ENCODE measurements around the gene ACR. TPM values are rescaled to one million over a fixed set of nuclear protein-coding genes. Genes with fewer than 3 reads are reported as not detected.

The ACR gene
- total and polyA plus RNA-seq, 2 of the 13 experiments (the other 11 are each of a cell fraction or from before 2014, with no cell fraction given): 0.15 TPM; not detected in 1

DNA sequence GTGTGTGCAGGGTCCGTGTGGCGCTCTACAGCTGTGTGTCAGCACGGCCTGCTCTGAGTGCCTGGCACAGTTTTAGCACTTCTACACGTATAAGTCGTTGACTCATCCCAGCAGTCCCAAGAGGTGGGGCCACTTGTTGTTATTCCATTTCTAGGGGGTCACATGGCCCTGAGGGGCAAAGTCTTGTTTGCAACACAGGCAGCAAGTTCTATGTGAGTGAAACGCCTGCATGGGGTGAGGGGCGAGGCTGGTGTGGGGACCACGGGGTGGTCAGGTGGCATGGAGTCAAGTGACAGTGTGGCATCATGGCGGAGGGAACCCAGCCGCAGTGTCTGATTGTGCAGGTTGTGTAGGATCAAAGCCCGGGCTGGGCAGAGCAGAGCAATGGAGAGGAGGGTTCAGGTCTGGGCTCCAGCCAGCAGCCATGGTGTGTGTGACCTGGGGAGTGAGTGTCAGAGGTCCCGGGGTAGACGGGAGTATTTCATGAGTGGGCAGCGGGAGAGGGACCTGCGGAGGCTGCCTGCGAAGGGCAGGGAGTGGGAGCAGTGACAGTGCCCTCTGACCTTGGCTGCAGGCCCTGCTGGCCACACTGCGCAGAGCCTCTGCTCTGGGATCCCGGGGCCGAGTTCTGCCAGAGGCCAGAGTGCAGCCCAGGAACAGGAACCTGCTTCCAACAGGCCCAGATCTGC is 37.5 kb upstream of the ACR start (continued):
- TF ChIP-seq, protein P1, sequence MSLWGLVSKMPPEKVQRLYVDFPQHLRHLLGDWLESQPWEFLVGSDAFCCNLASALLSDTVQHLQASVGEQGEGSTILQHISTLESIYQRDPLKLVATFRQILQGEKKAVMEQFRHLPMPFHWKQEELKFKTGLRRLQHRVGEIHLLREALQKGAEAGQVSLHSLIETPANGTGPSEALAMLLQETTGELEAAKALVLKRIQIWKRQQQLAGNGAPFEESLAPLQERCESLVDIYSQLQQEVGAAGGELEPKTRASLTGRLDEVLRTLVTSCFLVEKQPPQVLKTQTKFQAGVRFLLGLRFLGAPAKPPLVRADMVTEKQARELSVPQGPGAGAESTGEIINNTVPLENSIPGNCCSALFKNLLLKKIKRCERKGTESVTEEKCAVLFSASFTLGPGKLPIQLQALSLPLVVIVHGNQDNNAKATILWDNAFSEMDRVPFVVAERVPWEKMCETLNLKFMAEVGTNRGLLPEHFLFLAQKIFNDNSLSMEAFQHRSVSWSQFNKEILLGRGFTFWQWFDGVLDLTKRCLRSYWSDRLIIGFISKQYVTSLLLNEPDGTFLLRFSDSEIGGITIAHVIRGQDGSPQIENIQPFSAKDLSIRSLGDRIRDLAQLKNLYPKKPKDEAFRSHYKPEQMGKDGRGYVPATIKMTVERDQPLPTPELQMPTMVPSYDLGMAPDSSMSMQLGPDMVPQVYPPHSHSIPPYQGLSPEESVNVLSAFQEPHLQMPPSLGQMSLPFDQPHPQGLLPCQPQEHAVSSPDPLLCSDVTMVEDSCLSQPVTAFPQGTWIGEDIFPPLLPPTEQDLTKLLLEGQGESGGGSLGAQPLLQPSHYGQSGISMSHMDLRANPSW (CRISPR knock-in tag; IDR thresholded peaks at IDR 0.05; ENCODE audit: borderline replicate concordance): peak; percentile 46; the same call in 1 of the 2 replicates
- TF ChIP-seq, protein P2, sequence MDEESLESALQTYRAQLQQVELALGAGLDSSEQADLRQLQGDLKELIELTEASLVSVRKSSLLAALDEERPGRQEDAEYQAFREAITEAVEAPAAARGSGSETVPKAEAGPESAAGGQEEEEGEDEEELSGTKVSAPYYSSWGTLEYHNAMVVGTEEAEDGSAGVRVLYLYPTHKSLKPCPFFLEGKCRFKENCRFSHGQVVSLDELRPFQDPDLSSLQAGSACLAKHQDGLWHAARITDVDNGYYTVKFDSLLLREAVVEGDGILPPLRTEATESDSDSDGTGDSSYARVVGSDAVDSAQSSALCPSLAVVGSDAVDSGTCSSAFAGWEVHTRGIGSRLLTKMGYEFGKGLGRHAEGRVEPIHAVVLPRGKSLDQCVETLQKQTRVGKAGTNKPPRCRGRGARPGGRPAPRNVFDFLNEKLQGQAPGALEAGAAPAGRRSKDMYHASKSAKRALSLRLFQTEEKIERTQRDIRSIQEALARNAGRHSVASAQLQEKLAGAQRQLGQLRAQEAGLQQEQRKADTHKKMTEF (CRISPR knock-in tag; IDR thresholded peaks at IDR 0.05): peak; percentile 92
- TF ChIP-seq ZNF546 (CRISPR knock-in tag; conservative IDR thresholded peaks at IDR 0.05) (peak; percentile 82), ZNF331 (CRISPR knock-in tag; IDR thresholded peaks at IDR 0.05) (peak; percentile 88), KDM2A (CRISPR knock-in tag; IDR thresholded peaks at IDR 0.05; ENCODE audit: borderline replicate concordance, low read depth) (peak; percentile 66; the same call in 1 of the 2 replicates), HIVEP1 (CRISPR knock-in tag; IDR thresholded peaks at IDR 0.05) (peak; percentile 74), RORA (CRISPR knock-in tag; IDR thresholded peaks at IDR 0.05) (no peak), ZNF432 (CRISPR knock-in tag; IDR thresholded peaks at IDR 0.05; ENCODE audit: borderline replicate concordance) (no peak), ZNF607 (CRISPR knock-in tag; IDR thresholded peaks at IDR 0.05; ENCODE audit: borderline replicate concordance) (peak; percentile 91; the same call in 1 of the 2 replicates), ZNF256 (CRISPR knock-in tag; conservative IDR thresholded peaks at IDR 0.05) (no peak; the same call in 1 of the 2 replicates), HNRNPL (IDR thresholded peaks at IDR 0.05; ENCODE audit: low read depth, low read length) (peak; percentile 91), PLRG1 (conservative IDR thresholded peaks at IDR 0.05) (no peak), RNF2 (conservative IDR thresholded peaks at IDR 0.05; ENCODE audit: low read depth) (no peak), ZNF761 (CRISPR knock-in tag; conservative IDR thresholded peaks at IDR 0.05) (0 out of 2 replicates have a peak, but pooled peaks have one; percentile 46), KDM1A (CRISPR knock-in tag; IDR thresholded peaks at IDR 0.05) (no peak; the same call in 1 of the 2 replicates), FOXK1 (CRISPR knock-in tag; IDR thresholded peaks at IDR 0.05; ENCODE audit: borderline replicate concordance, low read depth) (peak; percentile 96), NFYC (CRISPR knock-in tag; IDR thresholded peaks at IDR 0.05) (peak; percentile 21; the same call in 1 of the 2 replicates), FOXA3 (CRISPR knock-in tag; IDR thresholded peaks at IDR 0.05) (peak; percentile 77)
- TF ChIP-seq, protein P3, sequence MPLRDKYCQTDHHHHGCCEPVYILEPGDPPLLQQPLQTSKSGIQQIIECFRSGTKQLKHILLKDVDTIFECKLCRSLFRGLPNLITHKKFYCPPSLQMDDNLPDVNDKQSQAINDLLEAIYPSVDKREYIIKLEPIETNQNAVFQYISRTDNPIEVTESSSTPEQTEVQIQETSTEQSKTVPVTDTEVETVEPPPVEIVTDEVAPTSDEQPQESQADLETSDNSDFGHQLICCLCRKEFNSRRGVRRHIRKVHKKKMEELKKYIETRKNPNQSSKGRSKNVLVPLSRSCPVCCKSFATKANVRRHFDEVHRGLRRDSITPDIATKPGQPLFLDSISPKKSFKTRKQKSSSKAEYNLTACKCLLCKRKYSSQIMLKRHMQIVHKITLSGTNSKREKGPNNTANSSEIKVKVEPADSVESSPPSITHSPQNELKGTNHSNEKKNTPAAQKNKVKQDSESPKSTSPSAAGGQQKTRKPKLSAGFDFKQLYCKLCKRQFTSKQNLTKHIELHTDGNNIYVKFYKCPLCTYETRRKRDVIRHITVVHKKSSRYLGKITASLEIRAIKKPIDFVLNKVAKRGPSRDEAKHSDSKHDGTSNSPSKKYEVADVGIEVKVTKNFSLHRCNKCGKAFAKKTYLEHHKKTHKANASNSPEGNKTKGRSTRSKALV (CRISPR knock-in tag; IDR thresholded peaks at IDR 0.05): peak; percentile 44; the same call in 1 of the 2 replicates
- TF ChIP-seq, protein P4, sequence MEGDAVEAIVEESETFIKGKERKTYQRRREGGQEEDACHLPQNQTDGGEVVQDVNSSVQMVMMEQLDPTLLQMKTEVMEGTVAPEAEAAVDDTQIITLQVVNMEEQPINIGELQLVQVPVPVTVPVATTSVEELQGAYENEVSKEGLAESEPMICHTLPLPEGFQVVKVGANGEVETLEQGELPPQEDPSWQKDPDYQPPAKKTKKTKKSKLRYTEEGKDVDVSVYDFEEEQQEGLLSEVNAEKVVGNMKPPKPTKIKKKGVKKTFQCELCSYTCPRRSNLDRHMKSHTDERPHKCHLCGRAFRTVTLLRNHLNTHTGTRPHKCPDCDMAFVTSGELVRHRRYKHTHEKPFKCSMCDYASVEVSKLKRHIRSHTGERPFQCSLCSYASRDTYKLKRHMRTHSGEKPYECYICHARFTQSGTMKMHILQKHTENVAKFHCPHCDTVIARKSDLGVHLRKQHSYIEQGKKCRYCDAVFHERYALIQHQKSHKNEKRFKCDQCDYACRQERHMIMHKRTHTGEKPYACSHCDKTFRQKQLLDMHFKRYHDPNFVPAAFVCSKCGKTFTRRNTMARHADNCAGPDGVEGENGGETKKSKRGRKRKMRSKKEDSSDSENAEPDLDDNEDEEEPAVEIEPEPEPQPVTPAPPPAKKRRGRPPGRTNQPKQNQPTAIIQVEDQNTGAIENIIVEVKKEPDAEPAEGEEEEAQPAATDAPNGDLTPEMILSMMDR (CRISPR knock-in tag; IDR thresholded peaks at IDR 0.05): no peak
- TF ChIP-seq, protein P5, sequence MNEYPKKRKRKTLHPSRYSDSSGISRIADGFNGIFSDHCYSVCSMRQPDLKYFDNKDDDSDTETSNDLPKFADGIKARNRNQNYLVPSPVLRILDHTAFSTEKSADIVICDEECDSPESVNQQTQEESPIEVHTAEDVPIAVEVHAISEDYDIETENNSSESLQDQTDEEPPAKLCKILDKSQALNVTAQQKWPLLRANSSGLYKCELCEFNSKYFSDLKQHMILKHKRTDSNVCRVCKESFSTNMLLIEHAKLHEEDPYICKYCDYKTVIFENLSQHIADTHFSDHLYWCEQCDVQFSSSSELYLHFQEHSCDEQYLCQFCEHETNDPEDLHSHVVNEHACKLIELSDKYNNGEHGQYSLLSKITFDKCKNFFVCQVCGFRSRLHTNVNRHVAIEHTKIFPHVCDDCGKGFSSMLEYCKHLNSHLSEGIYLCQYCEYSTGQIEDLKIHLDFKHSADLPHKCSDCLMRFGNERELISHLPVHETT (CRISPR knock-in tag; conservative IDR thresholded peaks at IDR 0.05): peak; percentile 66; the same call in 1 of the 2 replicates

All from HepG2 (cell line).